GM21723 (cell line): ENCODE results near the gene ANKRD12.
"Not testable (repeated sequence)": the region's sequence is repeated elsewhere in the genome, so short reads cannot be mapped to it uniquely, and the experiment has no call there.

Experiments used
- ATAC-seq: cut with Tn5 transposase; IDR thresholded peaks from one replicate; pipeline ENCODE4 v1.9.1; 2021; ENCODE audit warnings: mild to moderate bottlenecking, moderate library complexity; ENCODE audit not compliant: unreplicated experiment

The ANKRD12 gene

DNA sequence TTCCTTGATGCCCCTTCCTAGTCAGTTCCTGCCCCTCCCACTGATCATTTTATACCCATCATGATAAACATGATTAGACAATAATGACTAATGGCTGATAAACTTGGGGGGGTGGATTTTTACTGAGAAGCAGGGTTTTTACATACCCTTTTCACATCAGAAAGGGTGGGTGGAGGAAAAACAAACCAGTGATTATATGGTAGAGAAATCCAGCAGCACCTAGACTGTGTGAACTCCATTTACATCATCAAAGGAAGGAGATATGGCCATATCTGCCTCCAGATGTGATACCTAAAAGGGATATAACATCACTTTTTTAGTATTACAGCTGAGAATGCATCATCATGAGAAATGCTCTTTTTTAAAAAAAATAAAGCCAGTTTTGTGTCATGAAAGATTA, 89.9 kb downstream of the ANKRD12 start:
- ATAC-seq = no peak

DNA sequence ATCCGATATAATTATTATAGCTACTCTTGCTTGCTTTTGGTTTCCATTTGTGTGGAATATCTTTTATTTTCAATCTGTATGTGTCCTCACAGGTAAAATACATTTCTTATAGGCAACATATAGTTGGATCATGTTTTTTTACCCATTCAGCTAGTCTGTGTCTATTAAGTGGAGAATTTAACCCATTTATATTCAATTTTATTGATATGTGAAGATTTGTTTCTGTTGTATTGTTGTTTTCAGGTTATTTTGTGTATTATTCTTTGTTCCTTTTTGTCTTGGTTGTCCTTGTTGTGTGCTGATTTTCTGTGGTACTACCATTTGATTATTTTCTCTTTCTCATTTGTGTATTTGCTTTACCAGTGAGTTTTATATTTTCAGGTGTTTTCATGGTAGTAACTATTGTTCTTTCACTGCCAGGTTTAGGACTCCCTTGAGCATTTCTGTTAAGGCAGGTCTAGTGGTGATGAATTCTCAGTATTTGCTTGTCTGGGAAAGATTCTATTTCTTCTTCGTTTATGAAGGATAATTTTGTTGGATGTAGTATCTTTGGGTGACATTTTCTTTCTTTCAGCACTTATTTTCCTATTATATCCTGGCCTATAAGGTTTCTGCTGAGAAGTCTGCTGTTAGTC, 95.4 kb downstream of the ANKRD12 start:
- ATAC-seq = no peak

DNA sequence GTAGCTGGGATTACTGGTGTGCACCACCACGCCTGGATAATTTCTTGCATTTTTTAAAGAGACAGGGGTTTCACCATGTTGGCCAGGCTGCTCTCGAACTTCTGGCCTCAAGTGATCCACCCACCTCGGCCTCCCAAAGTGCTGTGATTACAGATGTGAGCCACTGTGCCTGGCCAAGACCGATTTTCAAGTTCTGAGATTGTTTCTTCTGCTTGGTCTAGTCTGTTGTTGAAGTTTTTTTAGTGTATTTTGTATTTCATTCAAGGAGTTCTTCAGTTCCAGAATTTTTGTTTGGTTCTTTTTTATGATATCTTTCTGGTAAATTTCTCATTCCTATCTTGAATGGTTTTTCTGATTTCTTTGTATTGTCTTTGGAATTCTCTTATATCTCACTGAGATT, 96.4 kb downstream of the ANKRD12 start:
- ATAC-seq = no peak

DNA sequence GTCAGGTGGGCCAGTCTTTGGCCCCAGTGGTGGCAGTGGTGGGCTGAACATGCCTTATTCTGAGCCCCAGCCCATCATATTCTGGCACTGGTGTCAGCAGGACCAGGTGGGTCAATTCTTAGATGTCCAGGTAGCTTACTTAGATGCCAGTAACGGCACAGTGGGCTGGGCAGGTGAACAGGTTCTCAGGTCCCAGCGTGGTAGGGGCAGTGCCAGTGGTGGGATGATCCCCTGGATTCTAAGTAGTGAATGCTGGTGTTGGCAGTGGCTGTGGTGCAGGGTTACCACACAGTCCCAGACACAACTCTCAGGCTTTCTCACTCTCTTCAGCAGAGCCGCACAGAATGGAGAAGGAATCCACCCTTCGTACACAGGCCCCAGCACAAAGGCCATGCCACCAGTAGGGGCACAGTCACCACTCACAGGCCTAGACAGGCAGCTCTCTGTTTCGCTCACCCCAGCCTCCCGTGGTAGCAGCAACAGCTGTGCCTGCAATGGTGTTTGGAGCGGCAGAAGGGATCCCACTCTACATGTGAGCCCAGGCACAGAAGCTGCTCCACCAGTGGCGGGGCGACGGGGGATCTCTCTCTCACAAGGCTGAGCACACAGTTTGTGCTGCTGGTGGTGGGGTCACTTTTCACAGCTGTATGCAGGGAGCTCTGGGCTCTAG, 97.3 kb downstream of the ANKRD12 start:
- ATAC-seq = no peak

DNA sequence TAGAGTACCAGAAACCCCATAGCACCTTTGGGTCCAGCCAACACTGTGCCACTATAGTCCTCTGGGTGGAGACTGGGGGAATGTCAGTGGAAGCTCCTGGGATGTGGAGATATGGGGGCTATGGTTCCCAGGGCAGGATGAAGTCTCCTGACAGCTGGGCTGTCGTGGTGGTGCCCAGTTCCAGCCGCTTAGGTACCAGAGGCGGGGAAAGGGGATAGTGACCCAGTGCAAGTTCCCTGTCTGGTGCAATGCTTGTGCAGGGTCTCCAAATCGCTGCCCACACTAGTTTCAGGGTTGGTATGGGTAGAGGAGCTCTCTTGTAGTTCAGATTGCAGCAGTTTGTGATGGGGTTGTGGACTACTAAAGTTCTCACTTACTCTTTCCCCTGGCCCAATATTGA, 97.9 kb downstream of the ANKRD12 start:
- no peak for ATAC-seq

DNA sequence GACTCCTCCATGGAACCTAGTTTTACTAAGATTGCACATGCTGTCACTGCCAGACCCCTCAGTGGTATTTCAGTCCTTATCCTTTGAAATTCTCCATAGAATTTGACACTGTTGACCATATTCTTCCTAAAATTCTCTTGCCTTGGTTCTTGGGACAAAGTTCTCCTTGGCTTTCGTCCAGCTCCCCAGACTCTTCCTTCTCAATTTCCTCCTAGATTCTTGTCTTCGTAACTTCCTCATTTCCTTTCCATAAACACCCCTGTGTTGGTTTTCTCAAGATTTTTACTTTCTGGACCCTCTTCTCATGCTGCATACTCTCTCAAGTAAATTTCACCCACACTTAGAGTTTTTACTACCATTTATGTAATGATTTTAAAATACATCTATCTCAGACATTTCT, 101.4 kb downstream of the ANKRD12 start:
- no peak for ATAC-seq

DNA sequence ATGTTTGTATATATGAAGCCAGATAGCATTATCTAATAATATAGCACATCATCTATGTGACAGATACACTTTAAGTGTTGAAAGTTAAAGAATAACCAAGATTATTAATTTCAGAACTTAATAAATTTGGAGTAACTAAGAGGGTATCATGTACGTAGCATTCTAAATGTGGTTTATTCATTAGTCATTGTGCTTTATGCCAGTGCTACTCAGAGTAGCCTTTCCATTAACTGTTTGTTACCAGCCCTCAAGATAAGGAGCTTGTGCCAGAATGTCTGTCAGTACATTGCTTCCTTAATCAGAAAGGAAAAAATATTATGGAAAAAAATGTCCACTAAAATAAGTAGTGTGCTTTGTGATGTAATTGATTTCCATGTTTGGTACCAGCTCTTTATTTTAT, 103.1 kb downstream of the ANKRD12 start:
- no peak for ATAC-seq

DNA sequence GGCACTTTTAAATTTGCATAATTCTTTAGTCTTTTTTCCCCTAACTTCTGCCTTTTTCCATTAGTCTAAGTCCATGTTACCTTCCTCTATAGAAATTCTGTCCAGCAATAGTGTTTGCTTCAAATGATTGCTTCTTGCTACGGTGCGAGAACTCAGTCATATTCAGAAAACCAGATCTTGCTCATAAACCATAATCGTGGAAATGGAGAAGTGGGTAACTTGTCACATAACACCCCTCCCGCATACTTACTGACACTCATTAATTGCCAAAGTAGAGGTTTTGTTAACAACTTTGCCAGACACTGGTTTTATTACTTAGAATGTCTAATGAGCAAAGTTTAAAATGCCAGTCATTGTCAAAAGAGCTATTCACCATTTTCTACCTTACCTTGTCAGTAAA, 103.7 kb downstream of the ANKRD12 start:
- no peak for ATAC-seq

DNA sequence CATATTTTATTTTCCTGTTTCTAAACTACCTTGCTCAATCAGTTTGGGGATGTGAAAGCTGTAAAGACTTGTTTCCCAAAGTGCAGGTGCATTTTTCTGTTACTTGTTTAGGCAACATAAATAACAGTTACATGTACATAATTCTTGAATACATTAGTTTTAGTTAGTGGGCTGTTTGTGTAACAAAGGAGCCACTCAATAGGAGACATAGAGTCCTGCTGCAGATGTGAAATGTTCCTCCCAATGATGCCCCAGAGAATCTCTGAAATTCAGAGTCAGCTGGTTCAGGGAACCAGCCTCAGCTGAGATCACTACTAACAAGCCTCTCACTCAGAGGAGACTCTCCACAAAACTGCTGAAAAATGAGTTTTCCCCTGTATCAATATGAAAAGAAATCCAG, 106.4 kb downstream of the ANKRD12 start:
- peak; percentile 63 for ATAC-seq

DNA sequence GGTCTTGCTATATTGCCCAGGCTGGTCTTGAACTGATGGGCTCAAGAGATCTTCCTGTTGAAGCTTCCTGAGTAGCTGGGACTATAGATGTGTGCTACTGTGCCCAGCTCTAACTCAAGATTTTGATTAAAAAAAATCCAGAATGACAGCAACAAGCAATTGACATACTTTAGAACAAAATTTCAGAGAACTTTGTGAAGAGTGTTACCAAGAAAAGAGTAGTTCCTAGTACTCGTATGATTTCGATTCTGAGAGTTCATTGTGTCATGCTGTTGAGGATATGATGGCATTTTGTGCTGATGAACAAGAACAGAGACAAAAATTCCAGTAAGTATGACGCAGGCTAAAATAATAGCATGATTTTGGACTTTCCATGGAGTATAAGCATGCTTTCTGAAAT, 107.8 kb downstream of the ANKRD12 start:
- no peak for ATAC-seq

DNA sequence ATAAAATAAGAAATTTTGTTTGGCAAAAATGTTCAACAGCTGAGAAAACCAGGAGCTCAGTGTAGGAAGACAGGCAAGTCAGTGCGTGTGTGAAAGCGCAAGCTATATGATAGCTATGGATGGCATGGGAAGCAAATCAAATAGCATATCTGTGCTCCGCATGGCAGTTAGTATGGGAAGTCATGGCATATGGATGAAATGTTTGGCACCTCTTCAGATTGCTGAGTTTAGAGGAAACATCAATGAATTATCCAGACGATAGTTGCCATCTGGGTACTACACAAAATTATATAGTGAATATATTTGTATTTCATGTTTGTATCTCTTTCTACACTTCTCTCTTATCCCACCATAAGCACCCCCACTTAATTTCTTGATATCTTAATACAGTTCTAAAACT, 112.1 kb downstream of the ANKRD12 start:
- no peak for ATAC-seq

DNA sequence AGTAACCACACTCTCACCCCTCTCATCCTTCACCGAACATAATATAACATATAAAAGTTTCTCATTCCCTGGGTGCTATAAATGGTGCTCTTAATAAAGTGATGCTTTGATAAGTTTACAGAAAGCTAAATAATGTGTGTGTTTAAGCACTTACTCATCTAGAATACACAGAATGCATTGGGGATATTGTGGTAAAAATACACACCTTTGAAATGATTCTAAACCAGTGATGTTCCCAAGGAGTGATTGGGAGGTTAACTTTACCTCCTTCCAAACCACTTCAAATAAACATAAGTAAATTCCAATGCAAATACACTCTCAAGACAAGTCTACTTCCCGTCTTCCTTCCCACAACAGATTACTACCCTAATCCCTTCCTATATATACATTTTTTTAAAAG, 112.7 kb downstream of the ANKRD12 start:
- ATAC-seq = no peak

DNA sequence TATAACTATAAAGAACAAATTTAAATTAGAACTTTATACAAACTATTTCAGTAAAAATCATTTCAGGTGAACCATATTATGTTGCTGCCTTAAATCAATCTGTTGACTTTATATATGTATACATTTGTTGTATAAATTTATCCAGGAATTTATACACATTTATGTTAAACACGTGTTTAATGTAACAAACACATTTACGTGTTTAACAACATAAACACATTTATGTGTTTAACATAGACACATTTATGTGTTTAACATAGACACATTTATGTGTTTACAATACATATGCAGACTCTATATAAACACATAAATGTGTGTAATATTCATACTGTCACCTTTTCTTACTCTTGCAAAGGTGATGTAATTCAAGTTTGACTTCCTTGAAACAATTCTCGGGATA, 122.6 kb downstream of the ANKRD12 start:
- ATAC-seq = no peak

DNA sequence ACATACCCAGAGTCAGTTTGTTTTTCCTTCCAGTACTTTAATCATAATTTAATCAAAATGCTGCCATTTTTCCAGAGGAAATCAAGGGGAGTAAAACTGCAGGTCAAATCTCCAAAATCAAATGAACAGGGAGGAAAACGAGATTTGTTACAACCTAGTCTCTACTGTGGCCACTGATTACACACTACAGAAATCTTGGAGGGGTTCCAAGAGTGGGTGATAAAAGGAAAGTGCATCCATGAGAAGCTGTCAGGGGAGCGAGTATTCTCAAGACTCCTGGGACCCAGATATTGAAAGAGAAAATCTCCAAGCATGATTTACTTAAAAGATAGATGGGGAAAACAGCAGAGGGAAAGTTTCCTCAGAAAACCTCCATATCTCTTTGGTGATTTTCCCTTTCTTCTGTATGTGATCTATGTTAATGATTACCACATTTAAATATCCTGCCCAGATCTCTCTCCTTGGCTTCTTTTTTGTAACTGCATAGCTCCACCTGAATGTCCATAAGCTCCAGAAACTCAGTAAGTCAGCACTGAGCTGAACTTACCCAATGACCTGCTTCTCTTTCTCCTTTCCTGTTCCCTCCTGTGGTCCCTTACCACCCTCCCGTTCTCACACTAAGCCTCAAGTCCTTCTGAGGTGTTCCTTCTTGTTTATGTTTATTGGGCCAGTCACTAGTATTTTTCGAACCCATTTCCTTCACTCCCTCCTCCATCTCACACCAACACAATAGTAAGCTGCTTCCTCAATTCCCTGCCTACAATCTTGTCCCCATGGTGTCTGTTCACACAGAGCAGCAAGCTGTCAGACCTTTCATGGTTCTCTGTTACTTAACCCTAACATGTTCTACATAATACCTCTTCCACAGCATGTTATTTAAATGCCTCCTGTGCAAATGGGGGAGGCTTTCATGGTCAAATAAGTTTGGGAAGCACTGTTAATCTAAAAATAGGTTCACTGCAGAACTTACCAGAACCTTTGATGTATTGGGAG, 124.1 kb downstream of the ANKRD12 start:
- ATAC-seq = no peak

DNA sequence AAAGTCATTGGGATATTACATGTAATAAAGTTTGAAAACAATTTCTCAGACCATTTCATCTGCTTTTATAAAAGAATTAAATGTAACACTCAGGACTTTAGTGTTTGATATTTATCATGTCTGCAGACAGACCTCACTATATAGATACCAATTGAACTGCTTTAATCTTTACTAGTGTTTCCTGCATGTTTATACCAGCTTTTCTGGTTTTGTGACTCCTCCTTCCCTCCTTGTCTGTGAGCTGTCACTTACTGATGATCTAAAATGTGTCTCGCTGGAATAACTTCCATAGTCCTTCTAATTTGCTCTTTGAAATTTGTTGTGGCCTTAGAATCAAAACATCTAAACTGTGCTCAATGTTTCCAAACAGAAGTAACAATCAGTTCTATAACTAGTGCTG, 126.7 kb downstream of the ANKRD12 start:
- no peak for ATAC-seq

DNA sequence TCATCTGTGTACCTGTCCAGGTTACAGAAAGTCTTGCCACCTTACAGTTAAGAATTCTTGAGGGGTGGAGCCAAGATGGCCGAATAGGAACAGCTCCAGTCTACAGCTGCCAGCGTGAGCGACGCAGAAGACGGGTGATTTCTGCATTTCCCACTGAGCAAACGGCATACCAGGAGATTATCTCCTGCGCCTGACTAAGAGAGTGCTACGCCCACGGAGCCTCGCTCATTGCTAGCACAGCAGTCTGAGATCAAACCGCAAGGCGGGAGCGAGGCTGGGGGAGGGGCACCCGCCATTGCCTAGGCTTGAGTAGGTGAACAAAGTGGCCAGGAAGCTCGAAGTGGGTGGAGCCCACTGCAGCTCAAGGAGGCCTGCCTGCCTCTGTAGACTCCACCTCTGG, 128.2 kb downstream of the ANKRD12 start:
- not testable (repeated sequence) for ATAC-seq

DNA sequence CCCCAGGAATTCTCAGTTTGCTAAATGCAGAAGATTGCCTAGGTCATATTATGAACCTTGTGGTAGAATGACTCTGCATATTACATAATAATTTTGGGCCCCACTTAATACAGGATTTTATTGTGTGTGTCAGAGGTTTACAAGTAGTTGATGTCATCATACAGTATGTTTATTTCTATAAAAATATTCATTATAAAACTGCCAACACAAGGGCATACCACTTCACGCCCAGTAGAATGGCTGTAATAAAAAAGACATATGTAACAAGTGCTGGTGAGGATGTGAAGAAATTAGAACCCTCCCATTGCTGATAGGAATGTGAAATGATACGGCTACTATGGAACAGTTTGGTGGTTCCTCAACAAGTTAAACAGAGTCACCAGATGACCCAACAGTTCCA, 136.6 kb downstream of the ANKRD12 start:
- ATAC-seq = no peak

DNA sequence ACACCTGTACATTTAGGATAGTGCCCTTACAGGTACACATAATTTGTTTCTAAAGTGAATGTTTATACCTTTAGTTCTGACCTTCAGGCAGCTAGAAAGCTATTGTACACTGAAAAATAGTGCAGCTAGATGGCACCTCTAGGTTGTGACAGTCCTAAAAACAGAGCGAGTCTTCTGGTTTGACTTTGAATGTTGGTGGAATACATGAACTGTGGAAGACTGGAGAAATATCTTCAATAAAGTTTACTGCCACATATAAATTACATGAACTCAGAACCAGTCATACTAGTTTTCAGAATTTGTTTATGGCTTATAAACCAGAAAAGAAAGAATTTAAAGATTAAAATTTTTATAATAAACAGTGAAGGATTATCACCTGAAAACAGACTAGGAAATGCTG, 139.3 kb downstream of the ANKRD12 start:
- ATAC-seq = no peak

DNA sequence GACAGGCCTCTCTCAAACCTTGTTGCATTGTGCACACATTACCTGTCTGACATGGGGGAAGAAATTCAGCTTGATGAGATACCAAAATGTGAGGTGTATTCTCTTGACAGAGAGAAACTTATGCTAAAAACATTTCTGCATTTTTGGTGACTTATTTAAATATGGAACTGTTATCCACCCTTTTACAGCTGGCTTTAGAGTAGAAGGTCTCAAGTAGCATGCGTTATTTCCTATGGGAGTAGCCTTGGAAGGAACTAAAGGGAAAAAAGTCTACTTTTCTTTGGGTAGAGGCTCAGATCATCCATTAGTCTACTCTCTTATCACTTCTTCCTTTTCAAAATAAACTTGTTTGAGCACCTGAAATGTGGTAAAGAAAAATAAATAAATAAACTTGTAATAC, 141.4 kb downstream of the ANKRD12 start:
- no peak for ATAC-seq

DNA sequence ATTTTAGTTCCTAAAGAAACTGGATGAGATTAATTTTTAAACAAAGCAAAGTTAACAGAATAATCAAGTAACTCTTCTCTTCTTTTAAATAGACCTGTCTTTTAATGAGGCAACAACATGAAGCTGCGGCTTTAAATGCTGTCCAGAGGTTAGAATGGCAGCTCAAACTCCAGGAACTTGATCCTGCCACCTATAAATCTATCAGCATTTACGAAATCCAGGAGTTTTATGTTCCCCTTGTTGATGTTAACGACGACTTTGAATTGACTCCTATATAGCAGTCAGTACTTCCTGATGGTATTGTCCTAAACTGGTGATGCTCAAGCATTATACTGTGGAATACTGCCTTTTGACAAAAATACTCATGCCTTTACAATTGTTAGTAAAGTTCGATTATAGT, 144.3 kb downstream of the ANKRD12 start:
- no peak for ATAC-seq

DNA sequence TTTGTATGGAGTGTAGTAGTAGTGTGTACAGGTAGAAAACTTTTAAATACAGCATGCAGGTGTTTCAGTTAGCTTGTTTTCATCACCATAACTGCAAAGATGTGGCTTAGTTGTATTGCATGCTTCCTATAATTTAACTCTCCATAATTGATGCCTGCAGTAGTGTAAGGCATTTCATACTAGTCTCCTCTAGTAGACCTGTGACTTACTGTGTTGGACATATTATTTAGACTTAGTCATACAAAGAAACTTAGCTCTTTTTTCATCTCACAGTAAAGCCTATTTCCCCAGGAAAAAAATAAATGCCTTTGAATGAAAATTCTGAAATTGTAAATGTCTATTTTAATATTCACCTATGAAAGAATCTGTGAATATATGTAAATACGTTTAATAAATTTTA, 145.2 kb downstream of the ANKRD12 start:
- ATAC-seq = no peak

DNA sequence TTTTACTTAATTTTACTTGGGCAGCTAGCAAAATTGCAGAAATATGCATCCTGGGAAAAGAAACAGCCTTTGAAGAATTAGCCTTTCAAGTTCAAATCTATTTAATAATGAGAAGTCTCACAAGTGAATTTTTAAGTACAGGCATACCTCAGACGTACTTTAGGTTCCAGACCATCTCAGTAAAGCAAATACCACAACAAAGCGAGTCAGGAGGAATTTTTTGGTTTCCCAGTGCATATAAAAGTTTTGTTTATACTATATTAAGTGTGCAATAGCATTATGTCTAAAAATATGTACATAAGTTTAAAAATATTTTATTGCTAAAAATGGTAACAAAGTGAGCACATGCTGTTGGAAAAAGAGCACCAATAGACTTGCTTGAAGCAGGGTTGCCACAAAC, 147.2 kb downstream of the ANKRD12 start:
- no peak for ATAC-seq
